BE2C (cell line): Measurements from ENCODE around the gene PTBP1.

Experiments used
- DNase-seq: peaks from one replicate; pipeline ENCODE4 v3.0.0-alpha.2; 2020
- H3K27me3 ChIP-seq: fragments of 250-450 bp; sonication (Bioruptor Pico); 2 replicates; pipeline ENCODE4 v1.5.1; 2020; ENCODE audit warnings: mild to moderate bottlenecking
- H3K36me3 ChIP-seq: fragments of 250-450 bp; sonication (Bioruptor Pico); 2 replicates; pipeline ENCODE4 v1.5.1; 2020; ENCODE audit warnings: mild to moderate bottlenecking
- H3K4me1 ChIP-seq: fragments of 250-450 bp; sonication (Bioruptor Pico); 2 replicates; pipeline ENCODE4 v1.5.1; 2020
- H3K4me3 ChIP-seq: 2 replicates; pipeline ENCODE4 v1.5.1; 2011; ENCODE audit warnings: low read depth, low read length
- H3K9me3 ChIP-seq: fragments of 250-450 bp; sonication (Bioruptor Pico); 2 replicates; pipeline ENCODE4 v1.5.1; 2020
- TF ChIP-seq, protein P1 (sequence below): IDR thresholded peaks from 2 replicates; pipeline ENCODE4 v1.5.1; 2012; ENCODE audit warnings: mild to moderate bottlenecking, low read depth, low read length

PTBP1 gene

DNA sequence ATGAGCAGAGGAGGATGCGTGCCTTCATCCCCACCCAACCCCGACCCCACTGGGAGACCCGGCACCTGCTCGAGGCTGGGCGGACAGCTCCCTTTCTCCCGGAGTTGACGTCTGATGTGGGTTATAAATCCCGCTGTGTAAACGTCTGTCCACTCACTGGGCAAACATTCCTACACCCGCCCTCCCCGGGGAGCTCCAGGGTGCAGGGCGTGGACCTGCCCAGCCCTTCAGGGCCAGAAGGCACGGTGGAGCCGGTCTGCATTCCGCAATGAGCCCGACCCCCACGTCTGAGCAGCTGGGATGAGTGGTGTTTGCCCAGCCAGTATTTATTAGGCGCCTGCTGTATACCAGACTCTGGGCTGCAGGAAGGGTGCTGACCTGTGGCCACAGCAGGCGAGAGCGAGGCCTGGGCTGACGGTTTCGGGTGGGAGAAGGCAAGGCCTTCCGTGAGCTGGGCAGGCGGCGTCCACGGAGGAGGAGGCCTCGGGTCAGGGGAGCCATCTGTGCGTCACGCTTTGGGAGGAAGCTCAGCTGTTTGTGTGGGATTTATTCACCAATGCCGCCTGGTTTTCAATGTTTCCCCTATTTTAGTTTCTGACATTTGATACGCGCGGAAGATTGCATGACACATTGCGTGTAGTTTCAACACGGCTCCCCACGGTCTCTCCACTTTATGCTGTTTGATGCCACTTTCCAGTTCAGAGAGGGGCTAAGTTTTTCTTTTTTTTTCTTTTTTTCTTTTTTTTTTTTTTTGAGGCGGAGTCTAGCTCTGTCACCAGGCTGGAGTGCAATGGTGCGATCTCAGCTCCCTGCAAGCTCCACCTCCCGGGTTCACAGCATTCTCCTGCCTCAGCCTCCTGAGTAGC is 44.4 kb upstream of the PTBP1 start:
- H3K36me3 ChIP-seq = no peaks in the 10 kb centered on the region
- no peak for DNase-seq
- peaks cover 17% of the 10 kb centered on the region for H3K9me3 ChIP-seq
- H3K27me3 ChIP-seq = peaks cover 2% of the 10 kb centered on the region; the same call in 1 of the 2 replicates
- TF ChIP-seq, protein P1, sequence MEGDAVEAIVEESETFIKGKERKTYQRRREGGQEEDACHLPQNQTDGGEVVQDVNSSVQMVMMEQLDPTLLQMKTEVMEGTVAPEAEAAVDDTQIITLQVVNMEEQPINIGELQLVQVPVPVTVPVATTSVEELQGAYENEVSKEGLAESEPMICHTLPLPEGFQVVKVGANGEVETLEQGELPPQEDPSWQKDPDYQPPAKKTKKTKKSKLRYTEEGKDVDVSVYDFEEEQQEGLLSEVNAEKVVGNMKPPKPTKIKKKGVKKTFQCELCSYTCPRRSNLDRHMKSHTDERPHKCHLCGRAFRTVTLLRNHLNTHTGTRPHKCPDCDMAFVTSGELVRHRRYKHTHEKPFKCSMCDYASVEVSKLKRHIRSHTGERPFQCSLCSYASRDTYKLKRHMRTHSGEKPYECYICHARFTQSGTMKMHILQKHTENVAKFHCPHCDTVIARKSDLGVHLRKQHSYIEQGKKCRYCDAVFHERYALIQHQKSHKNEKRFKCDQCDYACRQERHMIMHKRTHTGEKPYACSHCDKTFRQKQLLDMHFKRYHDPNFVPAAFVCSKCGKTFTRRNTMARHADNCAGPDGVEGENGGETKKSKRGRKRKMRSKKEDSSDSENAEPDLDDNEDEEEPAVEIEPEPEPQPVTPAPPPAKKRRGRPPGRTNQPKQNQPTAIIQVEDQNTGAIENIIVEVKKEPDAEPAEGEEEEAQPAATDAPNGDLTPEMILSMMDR = no peak
- no peaks in the 10 kb centered on the region for H3K4me1 ChIP-seq
- H3K4me3 ChIP-seq = no peak overlapping the region

DNA sequence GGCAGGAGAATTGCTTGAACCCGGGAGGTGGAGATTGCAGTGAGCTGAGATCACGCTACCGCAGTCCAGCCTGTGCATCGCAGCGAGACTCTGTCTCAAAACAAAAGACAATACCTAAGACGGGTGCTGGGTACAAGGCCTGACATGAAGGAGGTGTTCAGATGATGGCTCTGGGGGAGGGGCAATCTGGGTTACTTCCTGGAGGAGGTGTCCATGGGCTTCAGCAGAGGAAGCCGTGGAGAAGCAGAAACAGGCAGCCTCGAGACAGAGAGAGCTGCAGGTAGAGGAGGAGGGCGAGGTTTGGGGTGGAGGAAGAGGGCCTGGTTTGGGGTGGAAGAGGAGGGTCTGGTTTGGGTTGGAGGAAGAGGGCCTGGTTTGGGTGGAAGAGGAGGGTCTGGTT is 42.7 kb upstream of the PTBP1 start:
- H3K36me3 ChIP-seq = no peaks in the 10 kb centered on the region
- peaks cover 2% of the 10 kb centered on the region; the same call in 1 of the 2 replicates for H3K27me3 ChIP-seq
- H3K4me3 ChIP-seq = no peak overlapping the region
- TF ChIP-seq, protein P1 = no peak
- peaks cover 17% of the 10 kb centered on the region for H3K9me3 ChIP-seq
- no peaks in the 10 kb centered on the region for H3K4me1 ChIP-seq
- DNase-seq = no peak

DNA sequence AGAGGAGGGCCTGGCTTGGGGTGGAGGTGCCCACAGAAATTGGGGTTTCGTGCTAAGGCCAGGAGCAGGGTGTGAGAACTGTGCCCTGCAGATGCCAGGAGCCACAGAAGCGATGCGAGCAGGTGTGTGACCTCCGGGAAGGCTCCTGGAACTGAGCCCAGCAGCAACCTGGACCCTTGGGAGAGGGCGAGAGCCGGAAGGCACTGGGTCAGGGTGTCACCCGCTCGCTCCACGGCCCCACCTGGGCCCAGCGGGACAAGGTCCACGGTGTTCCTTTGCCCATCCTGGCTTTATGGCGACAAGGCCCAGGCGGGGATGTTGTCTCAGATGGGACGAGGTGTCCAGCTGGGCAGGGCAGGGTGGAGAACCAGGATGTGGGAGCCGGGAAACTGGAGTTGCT is 42.2 kb upstream of the PTBP1 start:
- Histone ChIP-seq H3K4me1 (no peaks in the 10 kb centered on the region), H3K4me3 (no peak overlapping the region), H3K9me3 (peaks cover 17% of the 10 kb centered on the region), H3K36me3 (no peaks in the 10 kb centered on the region), H3K27me3 (peaks cover 2% of the 10 kb centered on the region; the same call in 1 of the 2 replicates)
- TF ChIP-seq, protein P1 = no peak
- DNase-seq = no peak

DNA sequence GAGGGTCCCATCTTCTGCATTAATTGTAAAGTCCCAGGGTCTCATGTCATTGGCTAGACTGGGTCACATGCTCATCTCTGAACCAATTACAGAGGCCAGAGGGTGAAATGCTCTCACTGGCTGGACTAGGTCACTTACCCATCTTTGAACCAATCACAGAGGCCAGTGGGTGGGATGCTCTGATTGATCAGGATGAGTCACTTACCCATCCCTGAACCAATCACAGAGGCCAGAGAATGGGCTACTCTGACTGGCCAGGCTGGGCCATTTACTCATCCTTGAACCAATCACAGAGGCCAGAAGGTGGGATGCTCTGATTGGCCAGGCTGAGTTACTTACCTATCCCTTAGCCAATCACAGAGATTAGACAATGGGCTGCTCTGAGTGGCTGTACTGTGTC is 41.0 kb upstream of the PTBP1 start:
- Histone ChIP-seq H3K36me3 (no peaks in the 10 kb centered on the region), H3K9me3 (peaks cover 17% of the 10 kb centered on the region), H3K4me1 (no peaks in the 10 kb centered on the region), H3K27me3 (no peaks in the 10 kb centered on the region), H3K4me3 (no peak overlapping the region)
- TF ChIP-seq, protein P1 = no peak
- DNase-seq = peak; percentile 84

DNA sequence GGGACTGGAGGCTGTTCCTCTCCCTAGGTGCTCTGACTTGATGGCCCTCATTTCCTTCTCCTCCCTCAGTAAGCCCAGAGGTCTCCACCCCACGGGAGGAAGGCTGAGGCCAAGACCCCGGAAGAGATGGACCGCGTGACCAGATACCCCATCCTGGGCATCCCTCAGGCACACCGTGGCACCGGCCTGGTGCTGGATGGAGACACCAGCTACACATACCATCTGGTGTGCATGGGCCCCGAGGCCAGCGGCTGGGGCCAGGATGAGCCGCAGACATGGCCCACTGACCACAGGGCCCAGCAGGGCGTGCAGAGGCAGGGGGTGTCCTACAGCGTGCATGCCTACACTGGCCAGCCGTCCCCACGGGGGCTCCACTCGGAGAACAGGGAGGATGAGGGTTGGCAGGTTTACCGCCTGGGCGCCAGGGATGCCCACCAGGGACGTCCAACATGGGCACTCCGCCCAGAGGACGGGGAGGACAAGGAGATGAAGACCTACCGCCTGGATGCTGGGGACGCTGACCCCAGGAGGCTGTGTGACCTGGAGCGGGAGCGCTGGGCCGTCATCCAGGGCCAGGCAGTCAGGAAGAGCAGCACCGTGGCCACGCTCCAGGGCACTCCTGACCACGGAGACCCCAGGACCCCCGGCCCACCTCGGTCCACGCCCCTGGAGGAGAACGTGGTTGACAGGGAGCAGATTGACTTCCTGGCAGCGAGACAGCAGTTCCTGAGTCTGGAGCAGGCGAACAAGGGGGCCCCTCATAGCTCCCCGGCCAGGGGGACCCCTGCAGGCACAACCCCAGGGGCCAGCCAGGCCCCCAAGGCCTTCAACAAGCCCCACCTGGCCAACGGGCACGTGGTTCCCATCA is 40.2 kb upstream of the PTBP1 start:
- H3K4me1 ChIP-seq = no peaks in the 10 kb centered on the region
- DNase-seq = no peak
- H3K36me3 ChIP-seq = no peaks in the 10 kb centered on the region
- peaks cover 17% of the 10 kb centered on the region for H3K9me3 ChIP-seq
- TF ChIP-seq, protein P1 = no peak
- H3K27me3 ChIP-seq = no peaks in the 10 kb centered on the region
- H3K4me3 ChIP-seq = no peak overlapping the region
